GM04503 (cell line): ENCODE data around the gene ZNF76.
"Not testable (repeated sequence)": the region's sequence is repeated elsewhere in the genome, so short reads cannot be mapped to it uniquely, and the experiment has no call there.

ENCODE experiments used
- DNase-seq: peaks from one replicate; pipeline ENCODE4 v3.0.0-alpha.2; 2012; ENCODE audit warnings: low read depth

Gene ZNF76

DNA sequence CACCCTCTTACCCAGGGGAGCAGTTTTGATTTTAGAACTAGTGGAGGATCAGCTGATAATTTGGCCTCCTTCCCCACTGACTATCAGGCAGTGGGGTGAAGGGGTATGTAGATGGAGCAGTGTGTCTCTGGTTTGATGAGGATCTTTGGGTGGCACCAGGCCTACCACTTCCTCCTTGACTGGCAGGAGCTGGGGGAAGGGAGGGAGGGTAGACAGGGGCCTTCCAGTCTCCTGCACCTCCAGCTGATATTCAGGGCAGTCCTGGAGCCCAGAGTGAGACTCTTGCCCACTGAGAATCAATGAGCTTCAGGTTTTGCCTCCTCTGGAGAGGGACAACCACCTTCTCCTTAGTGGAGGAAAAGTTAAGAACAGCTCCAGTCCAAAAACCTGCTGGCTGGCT lies 41.3 kb downstream of the ZNF76 start:
- no peak for DNase-seq

DNA sequence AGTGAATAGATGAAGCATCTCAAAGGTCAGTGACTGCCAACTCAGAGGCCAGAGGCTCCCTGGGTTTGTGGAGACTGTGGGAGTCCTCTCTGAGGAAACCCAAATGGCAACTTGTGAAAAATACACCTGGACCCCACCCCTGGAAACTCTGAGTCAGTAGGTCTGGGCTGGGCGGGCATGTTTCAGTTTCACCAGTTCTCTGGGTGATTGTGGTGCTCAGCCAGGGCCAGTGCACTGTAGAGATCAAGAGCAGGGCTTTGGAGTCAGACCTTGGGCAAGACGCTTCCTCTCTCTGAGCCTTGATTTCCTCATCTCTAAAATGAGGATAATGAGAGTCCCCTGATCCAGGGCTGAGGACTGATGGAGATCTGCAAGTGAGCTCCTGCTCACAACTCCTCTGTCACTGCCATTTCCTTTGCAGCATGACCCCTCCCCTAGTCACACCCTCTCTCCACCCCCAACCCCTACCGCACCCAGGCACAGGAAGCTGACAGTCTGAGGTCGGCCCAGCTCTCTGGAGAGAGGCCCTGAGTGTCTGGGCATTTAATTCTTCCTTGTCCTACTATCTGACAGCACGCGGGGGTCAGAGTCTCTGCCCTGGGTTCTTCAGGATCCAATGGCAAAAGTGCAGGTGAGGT lies 43.2 kb downstream of the ZNF76 start:
- DNase-seq, result no peak

DNA sequence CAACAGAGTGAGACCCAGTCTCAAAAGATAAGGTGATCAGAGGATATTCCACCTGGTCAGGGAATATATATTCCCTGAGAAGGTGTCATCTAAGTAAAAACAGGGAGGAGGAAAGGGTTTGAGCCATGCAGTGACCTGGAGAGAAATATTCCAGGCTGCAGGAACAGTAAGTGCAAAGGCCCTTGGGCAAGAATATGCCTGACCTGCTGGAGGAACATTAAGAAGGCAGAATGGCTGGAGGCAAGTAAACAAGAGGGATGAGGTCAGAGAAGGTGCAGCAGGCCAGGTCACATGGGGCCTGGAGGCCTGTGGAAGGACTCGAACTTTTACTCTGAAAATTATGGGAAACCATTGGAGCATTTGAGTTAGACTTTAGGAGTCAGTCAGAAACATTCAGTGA lies 44.8 kb downstream of the ZNF76 start:
- DNase-seq, result no peak

DNA sequence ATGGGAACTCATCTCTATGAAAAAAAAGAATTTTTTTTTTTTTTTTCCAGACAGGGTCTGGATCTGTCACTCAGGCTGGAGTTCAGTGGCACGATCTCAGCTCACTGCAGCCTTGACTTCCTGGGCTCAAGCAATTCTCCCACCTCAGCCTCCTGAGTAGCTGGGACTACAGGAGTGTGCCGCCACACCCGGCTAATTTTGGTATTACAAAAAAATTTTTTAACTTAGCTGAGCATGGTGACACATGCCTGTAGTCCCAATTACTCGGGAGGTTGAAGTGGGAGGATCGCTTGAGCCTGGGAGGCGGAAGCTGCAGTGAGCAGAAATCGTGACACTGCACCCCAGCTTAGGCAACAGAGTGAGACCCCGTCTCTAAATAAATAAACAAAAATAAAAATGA lies 45.6 kb downstream of the ZNF76 start:
- DNase-seq, result no peak

DNA sequence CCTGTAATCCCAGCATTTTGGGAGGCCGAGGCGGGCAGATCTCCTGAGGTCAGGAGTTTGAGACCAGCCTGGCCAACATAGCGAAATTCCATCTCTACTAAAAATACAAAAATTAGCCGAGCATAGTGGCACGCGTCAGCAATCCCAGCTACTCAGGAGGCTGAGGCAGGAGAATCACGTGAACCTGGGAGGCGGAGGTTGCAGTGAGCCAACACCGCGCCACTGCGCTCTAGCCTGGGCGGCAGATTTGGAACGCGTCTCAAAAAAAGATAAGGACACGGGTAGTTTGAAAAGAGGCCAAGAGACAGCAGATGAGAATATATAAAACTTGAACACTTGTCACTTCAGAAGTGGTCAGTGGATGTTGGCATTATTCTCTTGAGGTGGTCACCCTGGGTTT lies 47.6 kb downstream of the ZNF76 start:
- not testable (repeated sequence) for DNase-seq

DNA sequence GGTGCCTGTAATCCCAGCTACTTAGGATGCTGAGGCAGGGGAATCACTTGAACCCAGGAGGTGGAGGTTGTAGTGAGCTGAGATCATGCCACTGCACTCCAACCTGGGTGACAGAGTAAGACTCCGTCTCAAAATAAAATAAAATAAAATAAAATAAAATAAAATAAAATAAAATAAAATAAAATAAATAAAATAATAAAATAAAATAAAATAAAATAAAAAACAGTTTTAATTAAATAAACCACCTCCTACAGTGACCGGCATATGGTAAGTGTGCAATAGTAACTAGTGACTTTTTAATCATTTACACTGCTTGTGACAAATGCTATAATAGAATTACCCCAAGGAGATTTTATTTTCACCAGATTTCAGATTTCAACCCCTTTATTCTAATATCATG lies 49.0 kb downstream of the ZNF76 start:
- not testable (repeated sequence) for DNase-seq

DNA sequence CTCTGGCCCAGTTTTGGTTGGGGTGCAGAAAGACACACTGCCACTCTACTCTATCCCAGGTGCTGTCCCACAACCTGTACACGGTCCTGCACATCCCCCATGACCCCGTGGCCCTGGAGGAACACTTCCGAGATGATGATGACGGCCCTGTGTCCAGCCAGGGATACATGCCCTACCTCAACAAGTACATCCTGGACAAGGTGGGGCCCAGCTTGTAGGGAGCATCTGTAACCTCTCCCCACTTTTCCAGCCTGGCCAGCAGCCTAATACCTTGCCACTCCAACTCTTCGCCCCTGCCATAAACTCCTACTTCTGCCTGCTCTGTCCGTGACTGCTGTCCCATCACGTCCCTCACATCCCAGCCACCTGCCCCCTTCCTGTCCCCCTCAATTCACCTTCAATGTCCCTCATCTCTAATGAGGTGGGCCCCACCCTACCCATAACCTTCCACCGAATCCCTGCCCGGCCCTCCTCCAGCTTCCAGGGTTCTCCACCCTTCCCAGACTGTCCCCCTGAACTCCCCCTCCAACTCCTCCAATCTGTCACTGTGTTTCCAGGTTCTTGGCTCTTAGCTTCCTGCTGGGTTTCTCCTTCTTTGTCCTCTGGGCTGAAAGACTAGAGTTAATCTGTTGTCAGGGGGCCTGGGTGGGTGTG lies 50.2 kb downstream of the ZNF76 start:
- no peak for DNase-seq

DNA sequence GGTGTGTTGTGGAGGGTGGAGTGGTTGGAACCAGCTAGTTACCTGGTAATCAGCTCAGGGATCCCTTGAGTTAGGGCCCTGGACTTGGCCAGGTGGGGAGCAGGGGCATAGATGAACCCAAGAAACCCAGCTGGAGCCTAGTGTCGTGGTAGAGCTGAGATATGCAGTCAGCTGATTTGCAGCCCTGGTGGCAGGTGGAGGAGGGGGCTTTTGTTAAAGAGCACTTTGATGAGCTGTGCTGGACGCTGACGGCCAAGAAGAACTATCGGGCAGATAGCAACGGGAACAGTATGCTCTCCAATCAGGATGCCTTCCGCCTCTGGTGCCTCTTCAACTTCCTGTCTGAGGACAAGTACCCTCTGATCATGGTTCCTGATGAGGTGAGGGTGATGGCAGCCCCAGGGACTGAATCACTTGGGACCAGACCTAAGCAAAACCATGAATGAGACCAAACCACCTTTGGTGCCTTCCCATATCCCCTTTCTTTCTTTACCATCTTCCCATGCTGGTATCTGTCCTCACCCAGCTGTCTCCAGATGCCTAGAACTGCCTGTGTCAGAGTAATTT lies 50.8 kb downstream of the ZNF76 start:
- DNase-seq, result no peak

DNA sequence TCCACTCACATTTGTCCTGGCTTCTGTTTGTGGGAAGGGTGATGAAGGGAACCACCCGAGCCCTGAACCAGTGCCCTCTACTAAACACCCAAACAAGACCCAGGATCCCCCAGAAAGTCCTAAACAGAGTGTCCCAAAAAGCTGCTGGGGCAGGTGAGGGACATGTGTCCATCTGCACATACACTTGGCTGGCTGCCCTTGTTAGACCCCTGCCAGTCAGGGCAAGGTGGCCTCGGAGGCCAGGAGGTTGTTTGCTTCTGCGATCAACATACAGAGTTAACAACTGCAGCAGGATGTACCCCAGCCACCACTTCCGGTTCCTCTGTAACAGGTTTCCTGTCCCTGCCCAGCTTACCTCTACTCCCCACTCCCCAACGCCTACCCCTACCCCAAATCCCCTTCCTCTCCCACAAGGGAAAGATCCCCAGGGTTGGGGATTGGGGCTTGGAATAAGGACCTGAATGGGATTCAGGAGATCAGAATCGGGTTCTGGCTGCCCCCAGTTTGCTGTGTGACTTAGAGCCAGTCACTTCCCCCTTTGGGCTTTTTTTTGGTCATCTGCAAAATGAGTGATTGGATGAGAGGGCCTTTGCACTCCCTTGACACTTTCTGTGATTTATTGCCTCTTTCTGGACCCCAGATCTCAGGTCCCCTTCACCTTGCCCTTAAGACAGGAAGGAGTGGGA lies 52.0 kb downstream of the ZNF76 start:
- DNase-seq, result no peak

DNA sequence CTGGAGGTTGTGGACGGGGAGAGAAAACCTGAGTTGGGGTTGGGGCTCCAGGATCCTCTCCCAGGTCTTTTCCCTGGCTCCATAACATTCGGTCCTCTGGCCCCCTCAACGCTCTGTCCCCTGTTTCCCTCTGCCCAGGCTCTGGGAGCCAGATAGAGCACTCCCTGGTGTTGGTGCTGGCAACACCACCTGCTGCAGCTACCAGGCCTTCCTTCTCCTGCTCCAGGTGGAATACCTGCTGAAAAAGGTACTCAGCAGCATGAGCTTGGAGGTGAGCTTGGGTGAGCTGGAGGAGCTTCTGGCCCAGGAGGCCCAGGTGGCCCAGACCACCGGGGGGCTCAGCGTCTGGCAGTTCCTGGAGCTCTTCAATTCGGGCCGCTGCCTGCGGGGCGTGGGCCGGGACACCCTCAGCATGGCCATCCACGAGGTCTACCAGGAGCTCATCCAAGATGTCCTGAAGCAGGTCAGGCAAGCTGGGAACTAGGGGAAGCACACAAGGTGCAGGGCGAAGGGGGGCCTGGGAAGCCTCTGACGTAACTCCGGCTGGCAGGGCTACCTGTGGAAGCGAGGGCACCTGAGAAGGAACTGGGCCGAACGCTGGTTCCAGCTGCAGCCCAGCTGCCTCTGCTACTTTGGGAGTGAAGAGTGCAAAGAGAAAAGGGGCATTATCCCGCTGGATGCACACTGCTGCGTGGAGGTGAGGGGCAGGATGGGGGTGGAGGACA lies 52.7 kb downstream of the ZNF76 start:
- no peak for DNase-seq

DNA sequence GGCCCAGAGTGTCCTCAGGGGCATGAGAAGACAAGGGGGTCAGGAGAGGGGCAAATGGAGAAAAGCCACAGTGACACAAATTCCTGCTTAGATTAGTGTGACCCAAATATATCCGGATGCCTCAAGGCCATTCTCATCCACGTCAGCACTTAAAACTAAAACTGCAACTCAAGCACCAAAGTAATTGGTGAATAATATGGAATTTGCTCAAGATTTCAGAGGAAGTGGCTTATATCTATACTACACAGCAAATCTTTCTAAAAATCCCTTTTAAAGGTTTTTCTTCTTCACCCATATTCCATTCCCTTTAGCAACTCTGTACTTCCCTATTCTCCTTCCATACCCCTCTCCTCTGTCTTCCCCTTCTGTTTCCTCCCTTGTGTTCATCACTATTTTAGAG lies 53.3 kb downstream of the ZNF76 start:
- no peak for DNase-seq

DNA sequence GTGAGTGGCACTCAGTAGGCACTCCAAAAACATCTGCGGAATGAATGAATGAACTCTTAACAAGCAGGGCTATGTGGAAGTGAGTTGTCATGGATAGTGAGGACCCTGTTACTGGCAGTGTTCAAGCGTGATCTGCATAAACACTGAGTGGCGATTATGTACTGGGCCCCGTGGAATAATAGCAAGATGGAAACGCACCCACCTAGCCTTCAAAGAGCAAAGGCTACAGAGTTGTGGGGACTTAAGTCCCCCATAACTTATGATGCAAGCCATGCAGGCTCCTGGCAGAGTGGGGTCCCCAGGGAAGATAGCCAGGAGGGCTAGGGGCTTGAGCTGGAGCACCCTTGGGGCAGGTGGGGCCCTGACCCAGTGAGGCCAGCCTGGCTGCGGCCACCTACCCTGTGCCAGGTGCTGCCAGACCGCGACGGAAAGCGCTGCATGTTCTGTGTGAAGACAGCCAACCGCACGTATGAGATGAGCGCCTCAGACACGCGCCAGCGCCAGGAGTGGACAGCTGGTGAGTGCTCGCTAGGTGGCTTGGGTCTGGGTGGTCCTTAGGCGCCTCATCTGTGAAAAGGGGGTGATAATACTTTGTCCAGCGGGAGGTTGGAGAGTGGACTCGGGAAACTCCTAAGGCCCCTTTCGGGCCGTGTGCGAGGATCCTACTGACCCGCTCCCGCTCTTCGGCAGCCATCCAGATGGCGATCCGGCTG lies 58.1 kb downstream of the ZNF76 start:
- DNase-seq, result no peak

DNA sequence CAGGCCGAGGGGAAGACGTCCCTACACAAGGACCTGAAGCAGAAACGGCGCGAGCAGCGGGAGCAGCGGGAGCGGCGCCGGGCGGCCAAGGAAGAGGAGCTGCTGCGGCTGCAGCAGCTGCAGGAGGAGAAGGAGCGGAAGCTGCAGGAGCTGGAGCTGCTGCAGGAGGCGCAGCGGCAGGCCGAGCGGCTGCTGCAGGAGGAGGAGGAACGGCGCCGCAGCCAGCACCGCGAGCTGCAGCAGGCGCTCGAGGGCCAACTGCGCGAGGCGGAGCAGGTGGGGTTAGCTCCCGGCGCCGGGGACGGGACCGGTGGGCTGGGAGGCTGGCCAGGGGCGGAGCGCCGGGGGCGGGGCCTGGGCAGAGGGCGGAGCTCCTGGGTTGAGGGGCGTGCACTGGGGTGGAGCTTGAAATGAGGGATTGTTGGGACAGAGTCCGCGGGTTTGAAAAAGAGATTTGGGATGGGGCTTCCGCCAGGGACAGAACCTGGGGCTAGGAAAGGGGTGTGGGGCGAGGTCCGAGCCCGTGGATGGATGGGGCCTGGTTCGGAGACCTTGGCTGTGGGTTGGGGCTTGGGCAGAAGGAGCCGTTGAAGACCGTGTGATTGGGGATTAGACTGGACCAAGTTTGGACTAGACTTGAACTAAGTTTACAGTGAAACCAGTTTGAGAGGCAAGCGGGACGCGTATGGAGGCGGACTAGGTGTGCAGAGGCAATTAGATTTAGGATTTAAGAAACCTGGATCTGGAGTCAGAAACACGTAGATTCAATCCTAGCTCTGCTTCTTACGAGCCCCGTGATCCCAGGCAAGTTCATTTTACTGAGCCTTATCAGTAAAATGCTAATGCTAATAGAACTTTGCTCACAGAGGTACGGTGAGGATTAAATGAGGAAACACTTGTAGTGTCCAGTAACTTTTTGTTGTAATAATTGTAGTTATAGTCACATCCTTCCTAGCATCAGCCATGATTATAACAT lies 58.9 kb downstream of the ZNF76 start:
- DNase-seq, result no peak

DNA sequence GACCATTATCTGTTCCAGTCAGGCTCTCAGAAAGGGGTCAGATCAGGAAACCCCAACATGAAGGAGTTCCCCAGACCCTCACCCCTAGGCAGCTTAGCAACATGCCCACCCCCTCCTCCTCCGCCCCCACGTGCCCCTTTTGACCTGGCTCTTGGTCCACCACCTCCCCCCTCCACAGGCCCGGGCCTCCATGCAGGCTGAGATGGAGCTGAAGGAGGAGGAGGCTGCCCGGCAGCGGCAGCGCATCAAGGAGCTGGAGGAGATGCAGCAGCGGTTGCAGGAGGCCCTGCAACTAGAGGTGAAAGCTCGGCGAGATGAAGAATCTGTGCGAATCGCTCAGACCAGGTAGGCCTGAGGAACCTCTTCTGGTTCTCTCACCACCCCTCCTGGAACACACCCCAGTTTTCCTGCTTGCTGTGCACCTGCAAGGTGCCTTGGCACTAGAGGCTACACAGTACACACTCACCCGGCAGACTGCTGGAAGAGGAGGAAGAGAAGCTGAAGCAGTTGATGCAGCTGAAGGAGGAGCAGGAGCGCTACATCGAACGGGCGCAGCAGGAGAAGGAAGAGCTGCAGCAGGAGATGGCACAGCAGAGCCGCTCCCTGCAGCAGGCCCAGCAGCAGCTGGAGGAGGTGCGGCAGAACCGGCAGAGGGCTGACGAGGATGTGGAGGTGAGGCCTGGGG lies 60.0 kb downstream of the ZNF76 start:
- DNase-seq, result no peak

DNA sequence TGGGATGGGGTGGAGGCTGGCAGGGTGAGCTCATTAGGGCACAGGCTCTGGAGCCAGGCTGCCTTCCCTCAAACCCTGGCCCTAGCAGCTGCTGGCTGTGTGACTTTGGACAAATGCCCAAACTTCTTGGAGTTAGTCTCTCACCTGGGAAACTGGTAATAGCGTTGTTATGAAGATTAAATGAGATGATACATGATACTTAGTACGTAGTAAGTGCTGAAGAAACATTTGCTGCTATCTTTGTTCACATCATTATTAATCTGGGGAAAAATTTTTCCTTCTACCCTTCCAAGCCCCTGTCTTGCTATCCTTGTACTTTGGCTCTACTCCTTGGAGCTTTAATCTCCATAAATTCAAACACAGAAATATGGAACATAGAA lies 60.5 kb downstream of the ZNF76 start:
- no peak for DNase-seq

DNA sequence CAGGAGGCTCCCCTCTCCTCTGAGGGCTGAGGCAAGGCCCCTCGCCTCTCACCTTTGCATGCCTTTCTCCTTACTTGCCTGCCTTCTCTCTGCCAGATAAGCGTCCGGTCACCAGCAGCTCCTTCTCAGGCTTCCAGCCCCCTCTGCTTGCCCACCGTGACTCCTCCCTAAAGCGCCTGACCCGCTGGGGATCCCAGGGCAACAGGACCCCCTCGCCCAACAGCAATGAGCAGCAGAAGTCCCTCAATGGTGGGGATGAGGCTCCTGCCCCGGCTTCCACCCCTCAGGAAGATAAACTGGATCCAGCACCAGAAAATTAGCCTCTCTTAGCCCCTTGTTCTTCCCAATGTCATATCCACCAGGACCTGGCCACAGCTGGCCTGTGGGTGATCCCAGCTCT lies 61.6 kb downstream of the ZNF76 start:
- DNase-seq, result no peak

DNA sequence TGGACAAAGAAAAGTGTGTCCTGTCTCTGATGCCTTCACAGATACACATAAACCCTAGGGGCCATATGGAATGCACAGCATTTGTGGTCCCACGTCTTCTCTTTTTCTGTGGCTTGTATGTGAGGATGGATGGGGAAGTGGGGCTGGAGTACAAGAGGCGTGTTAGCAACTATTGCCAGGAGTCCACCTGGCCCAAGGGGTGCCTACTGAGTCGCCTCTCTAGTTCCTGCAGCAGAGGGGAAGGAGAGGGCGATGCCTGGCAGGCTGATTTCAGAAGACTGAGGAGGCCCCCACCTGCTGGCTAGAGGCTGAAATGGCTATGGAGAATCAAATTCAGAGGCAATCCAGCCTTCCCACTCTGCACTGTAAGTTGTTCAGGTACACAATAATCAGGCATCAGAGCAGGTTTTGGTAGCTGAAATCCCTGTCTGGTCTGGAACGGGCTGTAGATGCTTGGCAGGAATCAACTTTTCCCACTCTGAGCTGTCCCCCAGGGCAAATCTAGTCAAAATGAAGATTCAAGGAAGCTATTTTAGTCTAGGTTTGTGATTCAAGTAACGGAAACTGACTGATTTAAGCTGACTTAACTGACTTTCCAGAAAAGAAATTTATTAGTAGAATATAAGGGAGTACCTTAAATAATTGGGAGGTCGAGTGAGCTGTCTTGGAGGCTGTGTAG lies 68.0 kb downstream of the ZNF76 start:
- no peak for DNase-seq

DNA sequence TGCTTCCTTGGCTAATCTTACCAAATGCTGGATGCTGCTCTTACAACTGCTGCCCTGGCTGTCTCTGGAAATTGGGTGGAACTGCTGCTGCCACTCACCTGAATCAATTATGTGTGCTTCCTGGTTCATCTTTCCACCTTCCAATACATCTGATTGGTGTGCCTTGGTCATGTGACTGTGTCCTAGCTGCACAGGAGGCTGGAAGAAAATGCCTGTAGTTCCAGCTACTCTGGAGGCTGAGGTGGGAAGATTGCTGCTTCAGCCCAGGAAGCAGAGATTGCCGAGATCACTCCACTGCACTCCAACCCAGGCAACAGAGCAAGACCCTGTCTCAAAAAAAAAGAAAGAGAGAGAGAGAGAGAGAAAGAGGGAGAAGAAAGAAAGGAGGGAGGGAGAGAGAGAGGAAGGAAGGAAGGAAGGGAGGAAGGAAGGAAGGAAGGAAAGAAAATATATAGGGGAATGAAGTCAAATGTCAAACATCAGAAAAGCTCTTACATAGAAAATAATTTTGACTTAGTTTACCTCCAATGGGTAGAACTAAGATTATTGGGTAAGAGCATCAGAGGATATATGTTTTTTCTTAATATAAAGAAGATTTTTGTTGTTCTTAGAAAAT lies 68.7 kb downstream of the ZNF76 start:
- DNase-seq, result no peak

DNA sequence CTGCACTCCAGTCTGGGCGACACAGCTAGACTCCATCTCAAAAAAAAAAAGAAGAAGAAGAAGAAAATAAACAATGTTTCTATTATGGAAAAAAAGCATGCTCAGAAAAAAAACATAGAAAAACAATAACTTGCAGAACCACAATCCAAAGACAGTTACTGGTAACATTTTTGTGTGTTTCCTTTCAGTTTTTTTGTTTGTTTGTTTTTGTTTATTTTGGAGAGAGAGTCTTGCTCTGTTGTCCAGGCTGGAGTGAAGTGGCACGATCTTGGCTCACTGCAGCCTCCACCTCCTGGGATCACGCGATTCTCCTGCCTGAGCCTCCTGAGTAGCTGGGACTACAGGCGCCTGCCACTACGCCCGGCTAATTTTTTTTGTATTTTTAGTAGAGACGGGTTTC lies 69.4 kb downstream of the ZNF76 start:
- DNase-seq, result not testable (repeated sequence)
